Vagina (tissue), 2 donors: ENCODE data around the gene KLHDC9. TPM values are rescaled to one million over a fixed set of nuclear protein-coding genes. Genes with fewer than 3 reads are reported as not detected.

Experiments used
- DNase-seq, 2 donors: peaks; one replicate each; pipeline ENCODE4 v3.0.0-alpha.2; 2017; ENCODE audit errors: extremely low spot score in 2 of 2
- H3K27ac ChIP-seq: fragments of 200-600 bp; sonication (generic); one replicate; pipeline ENCODE4 v1.5.1; 2019
- H3K27me3 ChIP-seq: fragments of 200-600 bp; sonication (generic); one replicate; pipeline ENCODE4 v1.5.1; 2019
- H3K36me3 ChIP-seq, 2 donors: fragments of 200-600 bp; sonication (generic); one replicate each; pipeline ENCODE4 v1.5.1; 2017 to 2019
- H3K4me1 ChIP-seq: fragments of 200-600 bp; sonication (generic); one replicate; pipeline ENCODE4 v1.5.1; 2019
- H3K4me3 ChIP-seq, 2 donors: fragments of 200-600 bp; sonication (generic); 1 replicate in 1 of 2; 2 replicates in 1 of 2; pipeline ENCODE4 v1.5.1; 2016 to 2019
- H3K9me3 ChIP-seq: fragments of 200-600 bp; sonication (generic); one replicate; pipeline ENCODE4 v1.5.1; 2019
- POLR2A ChIP-seq, 2 donors: fragments of 450-650 bp; IDR thresholded peaks; one replicate each; pipeline ENCODE4 v1.6.1; 2017; ENCODE audit warnings: antibody characterized with exemption in 2 of 2, mild to moderate bottlenecking in 2 of 2, moderate library complexity in 2 of 2
- POLR2AphosphoS5 ChIP-seq, 2 donors: sonication (generic); formaldehyde crosslinking; IDR thresholded peaks; one replicate each; pipeline ENCODE4 v1.9.0; 2017; ENCODE audit warnings: antibody characterized with exemption in 2 of 2, mild to moderate bottlenecking in 2 of 2, low read depth in 1 of 2; ENCODE audit not compliant: insufficient read depth in 1 of 2
- intact Hi-C: fragments of 100-400 bp; cut with DNase I; formaldehyde crosslinking; loops from one replicate; pipeline ENCODE4 v1.15.1; 2023
- total RNA-seq: library from RNA; depleted of rRNA; stranded (reverse); fragments of >200 nt; gene quantifications from one replicate; pipeline ENCODE4 v1.2.3, GENCODE V29; 2016
- TF ChIP-seq, protein P1 (sequence below), 3 experiments: fragments of 450-650 bp in 2 of 3; fragments of 200-600 bp in 1 of 3; sonication (generic) in 1 of 3; IDR thresholded peaks; one replicate each; pipeline ENCODE4 v1.5.1; 2017 to 2019; ENCODE audit warnings: antibody characterized with exemption in 3 of 3, mild to moderate bottlenecking in 2 of 3, moderate library complexity in 2 of 3

The KLHDC9 gene
- total RNA-seq, 1 donor from 2014 or later: 9.3 TPM

DNA sequence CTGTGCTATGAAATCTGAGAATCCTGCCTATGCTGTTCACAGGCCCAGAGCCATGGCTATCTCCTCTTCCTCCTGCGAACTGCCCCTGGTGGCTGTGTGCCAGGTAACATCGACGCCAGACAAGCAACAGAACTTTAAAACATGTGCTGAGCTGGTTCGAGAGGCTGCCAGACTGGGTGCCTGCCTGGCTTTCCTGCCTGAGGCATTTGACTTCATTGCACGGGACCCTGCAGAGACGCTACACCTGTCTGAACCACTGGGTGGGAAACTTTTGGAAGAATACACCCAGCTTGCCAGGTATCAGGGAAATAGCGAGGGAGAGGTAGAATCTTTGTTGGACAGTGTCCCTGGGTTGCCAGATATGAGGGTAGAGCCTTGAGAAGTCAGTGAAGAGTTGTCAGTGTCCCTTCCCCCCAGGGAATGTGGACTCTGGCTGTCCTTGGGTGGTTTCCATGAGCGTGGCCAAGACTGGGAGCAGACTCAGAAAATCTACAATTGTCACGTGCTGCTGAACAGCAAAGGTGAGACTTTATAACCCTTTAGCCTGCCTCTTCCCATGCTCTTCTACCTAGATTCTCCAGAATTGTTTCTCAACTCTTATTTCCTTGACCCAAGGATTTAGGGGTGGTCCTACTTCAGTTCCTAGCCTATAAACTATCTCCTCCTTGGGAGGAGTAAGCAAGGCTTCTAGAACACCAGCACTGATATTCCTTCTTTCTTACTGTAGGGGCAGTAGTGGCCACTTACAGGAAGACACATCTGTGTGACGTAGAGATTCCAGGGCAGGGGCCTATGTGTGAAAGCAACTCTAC is 21.1 kb downstream of the KLHDC9 start:
- Histone ChIP-seq H3K9me3 (no peaks in the 10 kb centered on the region), H3K27ac (peak overlapping the region; percentile 94), H3K4me3 (peak overlapping the region; percentile 94 to 99), H3K36me3 (peaks cover 0 to 44% of the 10 kb centered on the region in 2 donors), H3K4me1 (peaks cover 48% of the 10 kb centered on the region), H3K27me3 (no peaks in the 10 kb centered on the region)
- no peak for DNase-seq
- intact Hi-C loops: no loop called here
- no peak for TF ChIP-seq POLR2A (IDR thresholded peaks at IDR 0.05)
- TF ChIP-seq POLR2AphosphoS5 (IDR thresholded peaks at IDR 0.05; ENCODE audit: insufficient read depth in 1 of 2, low read depth in 1 of 2): no peak
- TF ChIP-seq, protein P1, sequence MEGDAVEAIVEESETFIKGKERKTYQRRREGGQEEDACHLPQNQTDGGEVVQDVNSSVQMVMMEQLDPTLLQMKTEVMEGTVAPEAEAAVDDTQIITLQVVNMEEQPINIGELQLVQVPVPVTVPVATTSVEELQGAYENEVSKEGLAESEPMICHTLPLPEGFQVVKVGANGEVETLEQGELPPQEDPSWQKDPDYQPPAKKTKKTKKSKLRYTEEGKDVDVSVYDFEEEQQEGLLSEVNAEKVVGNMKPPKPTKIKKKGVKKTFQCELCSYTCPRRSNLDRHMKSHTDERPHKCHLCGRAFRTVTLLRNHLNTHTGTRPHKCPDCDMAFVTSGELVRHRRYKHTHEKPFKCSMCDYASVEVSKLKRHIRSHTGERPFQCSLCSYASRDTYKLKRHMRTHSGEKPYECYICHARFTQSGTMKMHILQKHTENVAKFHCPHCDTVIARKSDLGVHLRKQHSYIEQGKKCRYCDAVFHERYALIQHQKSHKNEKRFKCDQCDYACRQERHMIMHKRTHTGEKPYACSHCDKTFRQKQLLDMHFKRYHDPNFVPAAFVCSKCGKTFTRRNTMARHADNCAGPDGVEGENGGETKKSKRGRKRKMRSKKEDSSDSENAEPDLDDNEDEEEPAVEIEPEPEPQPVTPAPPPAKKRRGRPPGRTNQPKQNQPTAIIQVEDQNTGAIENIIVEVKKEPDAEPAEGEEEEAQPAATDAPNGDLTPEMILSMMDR (IDR thresholded peaks at IDR 0.05): no peak

GRCh38 chr1:161121042-161121650 is 23.0 kb downstream of the KLHDC9 start:
- TF ChIP-seq POLR2AphosphoS5 (IDR thresholded peaks at IDR 0.05; ENCODE audit: insufficient read depth in 1 of 2, low read depth in 1 of 2): no peak
- no peak for TF ChIP-seq POLR2A (IDR thresholded peaks at IDR 0.05)
- TF ChIP-seq, protein P1 (IDR thresholded peaks at IDR 0.05): no peak
- Histone ChIP-seq H3K4me1 (peaks cover 31% of the 10 kb centered on the region), H3K36me3 (peaks cover 0 to 57% of the 10 kb centered on the region in 2 donors), H3K27me3 (no peaks in the 10 kb centered on the region), H3K4me3 (no peak overlapping the region), H3K9me3 (no peaks in the 10 kb centered on the region), H3K27ac (no peak overlapping the region)
- no peak for DNase-seq
- intact Hi-C loops: no loop called here

- no peak for DNase-seq
- peaks cover 0 to 57% of the 10 kb centered on the region in 2 donors for H3K36me3 ChIP-seq
- H3K9me3 ChIP-seq: no peaks in the 10 kb centered on the region
- no peak overlapping the region for H3K4me3 ChIP-seq
- no peak for TF ChIP-seq POLR2AphosphoS5 (IDR thresholded peaks at IDR 0.05; ENCODE audit: insufficient read depth in 1 of 2, low read depth in 1 of 2)
- no peak for TF ChIP-seq POLR2A (IDR thresholded peaks at IDR 0.05)
- TF ChIP-seq, protein P1 (IDR thresholded peaks at IDR 0.05): no peak
- no peaks in the 10 kb centered on the region for H3K27me3 ChIP-seq
- peaks cover 24% of the 10 kb centered on the region for H3K4me1 ChIP-seq
- intact Hi-C loops: no loop called here
- H3K27ac ChIP-seq: no peak overlapping the region
These were observed 23.7 kb downstream of the KLHDC9 start for GRCh38 chr1:161121834-161122233.

- Histone ChIP-seq H3K4me1 (peaks cover 25% of the 10 kb centered on the region), H3K36me3 (peaks cover 0 to 62% of the 10 kb centered on the region in 2 donors), H3K27me3 (no peaks in the 10 kb centered on the region), H3K4me3 (no peak overlapping the region), H3K27ac (no peak overlapping the region), H3K9me3 (no peaks in the 10 kb centered on the region)
- intact Hi-C loops: no loop called here
- no peak for DNase-seq
- TF ChIP-seq POLR2A (IDR thresholded peaks at IDR 0.05): no peak
These were observed 24.8 kb downstream of the KLHDC9 start for GRCh38 chr1:161122967-161123366.

DNA sequence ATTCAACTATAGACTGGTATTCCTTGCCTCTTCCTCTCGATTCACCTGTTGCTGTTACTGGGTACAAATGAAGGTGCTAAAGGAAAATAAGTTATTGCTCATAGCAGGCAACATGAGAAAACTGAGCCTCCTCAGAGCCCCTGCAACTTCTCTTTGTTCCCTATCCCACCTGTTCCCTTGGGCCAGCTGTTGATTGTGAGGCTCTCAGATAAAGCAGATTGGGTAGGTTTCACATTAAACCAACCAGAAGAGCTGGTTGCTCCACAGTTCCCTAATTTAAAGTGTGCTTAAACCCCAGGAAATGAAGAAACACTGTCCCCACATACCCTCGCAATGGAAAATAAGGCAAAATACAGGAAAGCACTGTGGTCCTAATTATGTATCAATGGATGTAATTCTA is 29.5 kb downstream of the KLHDC9 start:
- Histone ChIP-seq H3K4me1 (peaks cover 46% of the 10 kb centered on the region), H3K9me3 (no peaks in the 10 kb centered on the region), H3K27ac (no peak overlapping the region), H3K4me3 (no peak overlapping the region), H3K27me3 (no peaks in the 10 kb centered on the region), H3K36me3 (peaks cover 0 to 49% of the 10 kb centered on the region in 2 donors)
- TF ChIP-seq POLR2AphosphoS5 (IDR thresholded peaks at IDR 0.05; ENCODE audit: insufficient read depth in 1 of 2, low read depth in 1 of 2): no peak
- no peak for TF ChIP-seq POLR2A (IDR thresholded peaks at IDR 0.05)
- TF ChIP-seq, protein P1 (IDR thresholded peaks at IDR 0.05): no peak
- no peak for DNase-seq
- intact Hi-C loops: no loop called here
